Neural progenitor cell (in vitro differentiated cells): ENCODE data around the gene PLXNB1. TPM values are rescaled to one million over a fixed set of nuclear protein-coding genes. Genes with fewer than 3 reads are reported as not detected.

ENCODE experiments used
- DNase-seq: peaks from one replicate; pipeline ENCODE4 v3.0.0-alpha.2; 2016; ENCODE audit warnings: low spot score
- H2AFZ ChIP-seq: fragments of 200-600 bp; sonication (generic); replicated peaks from 2 replicates; pipeline ENCODE4 v1.6.1; 2016; ENCODE audit warnings: antibody characterized with exemption
- H3F3A ChIP-seq: fragments of 200-600 bp; sonication (generic); 2 replicates; pipeline ENCODE4 v1.6.1; 2016; ENCODE audit warnings: antibody characterized with exemption, low read depth
- H3K27ac ChIP-seq: fragments of 200-600 bp; sonication (generic); 2 replicates; pipeline ENCODE4 v1.5.1; 2016; ENCODE audit warnings: mild to moderate bottlenecking
- H3K27me3 ChIP-seq: fragments of 200-600 bp; sonication (generic); 2 replicates; pipeline ENCODE4 v1.6.1; 2016; ENCODE audit warnings: mild to moderate bottlenecking, moderate library complexity
- H3K36me3 ChIP-seq: fragments of 200-600 bp; sonication (generic); 2 replicates; pipeline ENCODE4 v1.5.1; 2016
- H3K4me1 ChIP-seq: fragments of 200-600 bp; sonication (generic); 2 replicates; pipeline ENCODE4 v1.6.1; 2016; ENCODE audit warnings: mixed run types
- H3K4me2 ChIP-seq: fragments of 200-600 bp; sonication (generic); 2 replicates; pipeline ENCODE4 v1.6.1; 2016
- H3K4me3 ChIP-seq: fragments of 200-600 bp; sonication (generic); 2 replicates; pipeline ENCODE4 v1.5.1; 2016
- H3K79me2 ChIP-seq: fragments of 200-600 bp; sonication (generic); 2 replicates; pipeline ENCODE4 v1.6.1; 2016; ENCODE audit warnings: low read depth
- H3K9ac ChIP-seq: fragments of 200-600 bp; sonication (generic); 2 replicates; pipeline ENCODE4 v1.6.1; 2016
- H3K9me3 ChIP-seq: fragments of 200-600 bp; sonication (generic); 2 replicates; pipeline ENCODE4 v1.5.1; 2016; ENCODE audit warnings: low read depth
- H4K20me1 ChIP-seq: fragments of 200-600 bp; sonication (generic); 2 replicates; pipeline ENCODE4 v1.6.1; 2016; ENCODE audit warnings: low read depth
- H3K27ac Mint-ChIP-seq: 3 replicates; pipeline ENCODE4 v1.8.0; 2021; ENCODE audit warnings: mixed read lengths
- H3K27me3 Mint-ChIP-seq: 2 replicates; pipeline ENCODE4 v1.8.0; 2022; ENCODE audit warnings: low read depth, mild to moderate bottlenecking, inconsistent platforms, moderate library complexity, mixed read lengths; ENCODE audit not compliant: insufficient read depth
- H3K36me3 Mint-ChIP-seq: 3 replicates; pipeline ENCODE4 v1.8.0; 2021; ENCODE audit warnings: mixed read lengths
- H3K4me1 Mint-ChIP-seq: 3 replicates; pipeline ENCODE4 v1.8.0; 2021; ENCODE audit warnings: mixed read lengths
- H3K4me3 Mint-ChIP-seq: 3 replicates; pipeline ENCODE4 v1.8.0; 2021; ENCODE audit warnings: mild to moderate bottlenecking, moderate library complexity, mixed read lengths
- H3K9me3 Mint-ChIP-seq: 3 replicates; pipeline ENCODE4 v1.8.0; 2020; ENCODE audit warnings: mixed read lengths
- EZH2 ChIP-seq: fragments of 200-600 bp; sonication (generic); IDR thresholded peaks from 2 replicates; pipeline ENCODE4 v1.6.1; 2017; ENCODE audit warnings: antibody characterized with exemption, mild to moderate bottlenecking, moderate library complexity
- EZH2phosphoT487 ChIP-seq: fragments of 200-600 bp; sonication (generic); IDR thresholded peaks from 2 replicates; pipeline ENCODE4 v1.6.1; 2017; ENCODE audit warnings: antibody characterized with exemption
- total RNA-seq: library from RNA; depleted of rRNA; stranded (reverse); fragments of >200 nt; gene quantifications from 2 replicates; pipeline ENCODE4 v1.2.3, GENCODE V29; 2015; ENCODE audit warnings: low replicate concordance
- TF ChIP-seq, protein P1 (sequence below): fragments of 200-600 bp; sonication (generic); IDR thresholded peaks from 2 replicates; pipeline ENCODE4 v1.5.1; 2017; ENCODE audit warnings: antibody characterized with exemption, mild to moderate bottlenecking

Gene PLXNB1
- total RNA-seq, 1 donor from 2014 or later = 53.6 TPM

DNA sequence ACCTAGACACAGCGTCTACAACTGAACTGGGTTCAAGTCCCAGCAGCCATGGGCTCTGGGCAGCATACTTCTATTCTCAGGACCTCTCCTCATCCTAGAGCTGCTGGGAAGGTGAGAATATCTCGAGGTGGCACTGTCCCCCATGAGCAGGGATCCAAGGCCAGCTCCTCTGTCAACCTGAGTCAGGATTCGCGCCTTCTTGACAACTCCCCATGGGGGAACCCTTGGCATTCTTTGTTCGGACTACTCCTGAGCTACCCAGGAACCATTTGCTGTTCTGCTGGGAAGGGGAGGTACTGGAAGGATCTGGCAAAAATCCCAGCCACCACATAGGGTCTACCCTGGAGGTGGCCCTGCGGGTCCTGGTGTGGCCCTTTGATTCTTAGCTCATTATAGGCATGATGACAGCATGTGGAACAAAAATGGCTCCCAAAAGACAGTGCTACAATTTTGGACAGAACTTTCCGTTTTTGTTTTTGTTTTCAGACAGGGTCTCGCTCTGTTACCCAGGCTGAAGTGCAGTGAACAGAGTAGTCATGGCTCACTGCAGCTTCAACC lies 22.3 kb downstream of the PLXNB1 start:
- Histone ChIP-seq H2AFZ (no peak overlapping the region), H3K4me3 (no peak overlapping the region), H4K20me1 (no peaks in the 10 kb centered on the region), H3K9ac (no peak overlapping the region), H3K36me3 (no peaks in the 10 kb centered on the region), H3K4me1 (no peaks in the 10 kb centered on the region), H3K79me2 (no peaks in the 10 kb centered on the region), H3K27me3 (no peaks in the 10 kb centered on the region), H3F3A (no peaks in the 10 kb centered on the region), H3K9me3 (no peaks in the 10 kb centered on the region), H3K4me2 (no peak overlapping the region), H3K27ac (no peak overlapping the region)
- no peaks in the 10 kb centered on the region for H3K9me3 Mint-ChIP-seq
- no peak overlapping the region for H3K4me3 Mint-ChIP-seq
- TF ChIP-seq, protein P1, sequence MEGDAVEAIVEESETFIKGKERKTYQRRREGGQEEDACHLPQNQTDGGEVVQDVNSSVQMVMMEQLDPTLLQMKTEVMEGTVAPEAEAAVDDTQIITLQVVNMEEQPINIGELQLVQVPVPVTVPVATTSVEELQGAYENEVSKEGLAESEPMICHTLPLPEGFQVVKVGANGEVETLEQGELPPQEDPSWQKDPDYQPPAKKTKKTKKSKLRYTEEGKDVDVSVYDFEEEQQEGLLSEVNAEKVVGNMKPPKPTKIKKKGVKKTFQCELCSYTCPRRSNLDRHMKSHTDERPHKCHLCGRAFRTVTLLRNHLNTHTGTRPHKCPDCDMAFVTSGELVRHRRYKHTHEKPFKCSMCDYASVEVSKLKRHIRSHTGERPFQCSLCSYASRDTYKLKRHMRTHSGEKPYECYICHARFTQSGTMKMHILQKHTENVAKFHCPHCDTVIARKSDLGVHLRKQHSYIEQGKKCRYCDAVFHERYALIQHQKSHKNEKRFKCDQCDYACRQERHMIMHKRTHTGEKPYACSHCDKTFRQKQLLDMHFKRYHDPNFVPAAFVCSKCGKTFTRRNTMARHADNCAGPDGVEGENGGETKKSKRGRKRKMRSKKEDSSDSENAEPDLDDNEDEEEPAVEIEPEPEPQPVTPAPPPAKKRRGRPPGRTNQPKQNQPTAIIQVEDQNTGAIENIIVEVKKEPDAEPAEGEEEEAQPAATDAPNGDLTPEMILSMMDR = no peak
- TF ChIP-seq EZH2phosphoT487 (no peak), EZH2 (no peak)
- peaks cover 5% of the 10 kb centered on the region for H3K27me3 Mint-ChIP-seq
- H3K4me1 Mint-ChIP-seq = no peaks in the 10 kb centered on the region
- peaks cover 35% of the 10 kb centered on the region for H3K36me3 Mint-ChIP-seq
- DNase-seq = no peak
- H3K27ac Mint-ChIP-seq = no peak overlapping the region

DNA sequence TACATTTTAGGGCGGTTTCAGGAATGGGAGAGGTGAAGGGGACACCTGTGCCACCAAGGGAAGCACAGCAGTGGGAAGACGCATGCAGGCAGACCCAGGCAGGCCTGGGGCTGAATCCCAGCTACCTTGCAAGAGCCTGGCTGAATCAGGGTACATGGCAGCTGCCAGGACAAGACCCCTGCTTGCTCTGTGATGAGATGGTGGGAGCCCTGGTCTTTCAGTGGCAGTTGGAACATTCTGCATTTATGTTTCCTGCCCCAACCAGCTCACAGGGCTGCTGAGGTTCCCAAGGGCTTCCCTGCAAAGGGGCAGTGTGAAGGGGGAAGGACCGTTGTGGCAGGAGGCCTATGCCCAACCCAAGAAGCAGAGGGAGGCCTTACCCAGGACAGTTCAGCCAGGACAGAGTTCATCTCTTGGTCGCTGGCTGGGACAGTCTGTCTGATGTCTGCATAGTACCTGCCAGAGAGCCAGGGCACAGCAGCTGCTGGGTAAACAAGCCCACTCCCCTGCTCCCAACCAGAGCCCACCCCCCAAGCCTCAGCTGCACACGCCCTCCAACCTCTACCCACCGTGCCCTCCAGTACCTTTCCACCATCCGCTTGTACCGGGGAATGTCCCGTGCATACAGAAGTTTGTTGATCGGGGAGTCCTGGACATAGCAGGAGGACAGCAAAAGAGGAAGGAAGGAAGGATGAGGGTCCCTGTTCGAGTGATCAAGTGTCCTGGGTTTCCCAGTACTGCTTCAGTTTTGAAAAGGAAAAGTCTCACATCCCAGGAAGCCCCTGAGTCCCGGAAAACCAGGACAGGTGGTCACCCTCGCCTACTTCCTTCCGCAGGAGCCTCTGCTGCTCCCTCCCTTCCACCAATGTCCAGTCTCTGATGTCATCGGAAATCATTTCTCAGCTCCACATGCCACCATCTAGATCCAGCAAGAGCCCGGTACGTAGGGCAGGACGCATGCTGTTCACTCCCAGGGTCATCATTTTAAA lies 23.1 kb downstream of the PLXNB1 start:
- Mint-ChIP-seq H3K4me1 (no peaks in the 10 kb centered on the region), H3K36me3 (peaks cover 33% of the 10 kb centered on the region), H3K27me3 (peaks cover 2% of the 10 kb centered on the region), H3K9me3 (no peaks in the 10 kb centered on the region), H3K27ac (no peak overlapping the region), H3K4me3 (no peak overlapping the region)
- Histone ChIP-seq H3K4me1 (no peaks in the 10 kb centered on the region), H3K4me3 (no peak overlapping the region), H3K27ac (no peak overlapping the region), H3F3A (peaks cover 8% of the 10 kb centered on the region), H3K9me3 (no peaks in the 10 kb centered on the region), H3K9ac (no peak overlapping the region), H3K36me3 (no peaks in the 10 kb centered on the region), H2AFZ (no peak overlapping the region), H3K79me2 (no peaks in the 10 kb centered on the region), H3K4me2 (no peak overlapping the region), H3K27me3 (no peaks in the 10 kb centered on the region), H4K20me1 (no peaks in the 10 kb centered on the region)
- TF ChIP-seq EZH2 = no peak
- no peak for TF ChIP-seq EZH2phosphoT487
- TF ChIP-seq, protein P1 = no peak
- DNase-seq = no peak

DNA sequence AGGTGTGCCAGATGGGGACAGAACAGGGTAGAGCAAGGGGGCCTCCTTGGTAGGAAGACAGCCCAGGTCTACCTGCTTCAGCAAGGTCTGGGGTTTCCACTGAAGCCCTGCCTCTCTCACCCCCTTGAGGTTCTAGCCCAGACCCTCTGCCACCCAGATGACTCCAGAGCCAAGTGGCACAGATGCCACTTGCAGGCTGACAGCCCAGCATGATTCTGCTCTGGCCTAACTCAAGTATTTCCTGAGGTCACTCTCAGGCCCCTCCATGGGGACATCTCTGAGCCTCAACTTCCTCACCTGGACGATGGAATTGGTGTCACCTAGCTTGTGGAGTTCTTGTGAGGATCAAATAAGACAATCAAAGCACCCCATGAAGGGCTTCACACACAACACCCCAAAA lies 23.9 kb downstream of the PLXNB1 start:
- no peak overlapping the region for H3K4me2 ChIP-seq

More for the DNA sequence above, 23.9 kb downstream of the PLXNB1 start:
- no peaks in the 10 kb centered on the region for H3K27me3 ChIP-seq
- Mint-ChIP-seq H3K27ac (no peak overlapping the region), H3K36me3 (peaks cover 32% of the 10 kb centered on the region), H3K27me3 (peaks cover 2% of the 10 kb centered on the region), H3K4me1 (no peaks in the 10 kb centered on the region), H3K9me3 (no peaks in the 10 kb centered on the region), H3K4me3 (no peak overlapping the region)
- no peak overlapping the region for H2AFZ ChIP-seq
- no peaks in the 10 kb centered on the region for H3K9me3 ChIP-seq
- no peaks in the 10 kb centered on the region for H3K36me3 ChIP-seq
- H4K20me1 ChIP-seq = no peaks in the 10 kb centered on the region
- H3K27ac ChIP-seq = no peak overlapping the region
- H3K4me1 ChIP-seq = no peaks in the 10 kb centered on the region
- peaks cover 16% of the 10 kb centered on the region for H3F3A ChIP-seq
- no peak overlapping the region for H3K4me3 ChIP-seq
- no peaks in the 10 kb centered on the region for H3K79me2 ChIP-seq
- no peak overlapping the region for H3K9ac ChIP-seq
- TF ChIP-seq, protein P1 = no peak
- TF ChIP-seq EZH2phosphoT487 = no peak
- TF ChIP-seq EZH2 = no peak
- no peak for DNase-seq
